Ovary (tissue), 9 donors: ENCODE data around the gene ILF3. TPM values are rescaled to one million over a fixed set of nuclear protein-coding genes. Genes with fewer than 3 reads are reported as not detected.

Experiments
- DNase-seq, 5 donors: peaks; one replicate each; pipeline ENCODE4 v3.0.0-alpha.2; 2019 to 2020
- H3K27ac ChIP-seq, 2 donors: fragments of 200-600 bp; one replicate each; pipeline versions ENCODE4 v1.5.1 to v1.8.0; 2019 to 2022
- H3K27me3 ChIP-seq: fragments of 200-600 bp; one replicate; pipeline ENCODE4 v1.8.0; 2022
- H3K36me3 ChIP-seq: fragments of 200-600 bp; sonication (generic); one replicate; pipeline ENCODE4 v1.5.1; 2019
- H3K4me1 ChIP-seq: one replicate; pipeline ENCODE4 v1.8.1; 2013; ENCODE audit warnings: mild to moderate bottlenecking, moderate library complexity; ENCODE audit not compliant: insufficient read depth
- H3K4me3 ChIP-seq: fragments of 200-600 bp; sonication (generic); one replicate; pipeline ENCODE4 v1.5.1; 2017
- H3K9me3 ChIP-seq, 2 donors: fragments of 200-600 bp in 1 of 2; sonication (generic) in 1 of 2; one replicate each; pipeline versions ENCODE4 v1.5.1 to v1.8.1; 2013 to 2019; ENCODE audit warnings: mild to moderate bottlenecking in 1 of 2, moderate library complexity in 1 of 2
- EP300 ChIP-seq: sonication (generic); formaldehyde crosslinking; IDR thresholded peaks from one replicate; pipeline ENCODE4 v1.6.1; 2017; ENCODE audit warnings: antibody characterized with exemption
- POLR2A ChIP-seq: fragments of 450-650 bp; IDR thresholded peaks from one replicate; pipeline ENCODE4 v1.6.1; 2017; ENCODE audit warnings: antibody characterized with exemption, mild to moderate bottlenecking, moderate library complexity
- WGBS, 3 donors: extraction: QIAGEN DNeasy Blood & Tissue Kit in 1 of 3; methylation state at CpG; one replicate each; pipeline versions ENCODE4 v1.1.5 to v1.1.7; 2013 to 2017; 5-methylcytosine and 5-hydroxymethylcytosine counted together
- intact Hi-C, 4 donors: fragments of 100-400 bp; cut with DNase I; formaldehyde crosslinking; loops; one replicate each; pipeline versions ENCODE4 v1.11.0 to v1.15.1; 2022 to 2023
- polyA plus RNA-seq, 2 donors: library from polyadenylated mRNA; stranded (reverse); fragments of 200-250 nt in 1 of 2; fragments of 350-450 nt in 1 of 2; fragmentation: Illumina TruSeq in 1 of 2; extraction: RNeasy Lipid Tissue Mini Kit (QIAGEN cat#74804) in 1 of 2; gene quantifications; one replicate each; pipeline ENCODE4 v1.2.3, GENCODE V29; 2013 to 2014
- total RNA-seq, 7 donors: library from RNA; depleted of rRNA in 2 of 7; stranded (reverse); fragments of >200 nt in 2 of 7; fragmentation: NEBNext Ultra II Directional in 3 of 7; extraction: Animal tissue kit (Norgen Biotek cat#: 25700) in 3 of 7; gene quantifications; one replicate each; pipeline versions ENCODE4 v1.1.0 to v1.2.4, GENCODE V29; 2016 to 2023
- TF ChIP-seq, protein P1 (sequence below), 3 donors: fragments of 450-650 bp in 2 of 3; fragments of 200-600 bp in 1 of 3; IDR thresholded peaks; one replicate each; pipeline versions ENCODE4 v1.5.1 to v1.8.0; 2016 to 2022; ENCODE audit warnings: antibody characterized with exemption in 3 of 3, mild to moderate bottlenecking in 1 of 3
- donor health status: DM: no; HTN: no; CAD: no; lungs with moderate emphysema.
- donor health status: DM: no; HTN: no; CAD: no.
- donor health status: Bipolar disorder and iron deficiency.
- donor health status: DM: yes; HTN: yes; CAD: no.
- donor health status: DM: no; HTN: no; CAD: no.
- donor health status: DM: yes; HTN: yes; CAD: no.

The ILF3 gene
- total and polyA plus RNA-seq, 9 donors = 90.0 to 295 (median 227) TPM

DNA sequence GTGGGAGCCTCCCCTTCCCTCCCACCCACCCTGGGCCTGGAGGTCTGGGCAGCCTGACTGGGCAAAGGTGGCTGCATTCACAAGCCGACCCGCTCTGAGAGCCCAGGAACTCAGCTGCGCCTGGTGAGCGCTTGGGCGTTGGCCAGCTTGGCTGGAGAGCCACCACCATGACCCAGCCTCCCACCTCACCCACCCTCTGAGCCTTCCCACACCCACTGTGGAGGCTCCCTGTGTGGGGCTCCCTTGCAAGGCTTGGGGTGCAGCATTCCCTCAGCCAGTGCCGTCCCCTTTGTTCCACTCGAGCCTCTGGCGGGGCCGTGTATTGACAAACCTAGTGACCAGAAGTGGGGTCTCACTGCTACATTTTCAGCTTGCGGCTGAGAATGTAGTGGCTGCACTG is 32.0 kb downstream of the ILF3 start:
- no peaks in the 10 kb centered on the region for H3K4me1 ChIP-seq
- H3K4me3 ChIP-seq = no peak overlapping the region
- no peaks in the 10 kb centered on the region for H3K36me3 ChIP-seq
- TF ChIP-seq EP300 (no peak), POLR2A (no peak)
- TF ChIP-seq, protein P1, sequence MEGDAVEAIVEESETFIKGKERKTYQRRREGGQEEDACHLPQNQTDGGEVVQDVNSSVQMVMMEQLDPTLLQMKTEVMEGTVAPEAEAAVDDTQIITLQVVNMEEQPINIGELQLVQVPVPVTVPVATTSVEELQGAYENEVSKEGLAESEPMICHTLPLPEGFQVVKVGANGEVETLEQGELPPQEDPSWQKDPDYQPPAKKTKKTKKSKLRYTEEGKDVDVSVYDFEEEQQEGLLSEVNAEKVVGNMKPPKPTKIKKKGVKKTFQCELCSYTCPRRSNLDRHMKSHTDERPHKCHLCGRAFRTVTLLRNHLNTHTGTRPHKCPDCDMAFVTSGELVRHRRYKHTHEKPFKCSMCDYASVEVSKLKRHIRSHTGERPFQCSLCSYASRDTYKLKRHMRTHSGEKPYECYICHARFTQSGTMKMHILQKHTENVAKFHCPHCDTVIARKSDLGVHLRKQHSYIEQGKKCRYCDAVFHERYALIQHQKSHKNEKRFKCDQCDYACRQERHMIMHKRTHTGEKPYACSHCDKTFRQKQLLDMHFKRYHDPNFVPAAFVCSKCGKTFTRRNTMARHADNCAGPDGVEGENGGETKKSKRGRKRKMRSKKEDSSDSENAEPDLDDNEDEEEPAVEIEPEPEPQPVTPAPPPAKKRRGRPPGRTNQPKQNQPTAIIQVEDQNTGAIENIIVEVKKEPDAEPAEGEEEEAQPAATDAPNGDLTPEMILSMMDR (IDR thresholded peaks at IDR 0.05) = no peak
- WGBS, 3 donors = 66 to 88% (median 84%) methylated on average over 10 of the region's 10 CpGs
- no peak overlapping the region for H3K27ac ChIP-seq
- DNase-seq = no peak
- H3K9me3 ChIP-seq = no peaks in the 10 kb centered on the region
- H3K27me3 ChIP-seq = no peaks in the 10 kb centered on the region
- intact Hi-C loops = no loop called here

DNA sequence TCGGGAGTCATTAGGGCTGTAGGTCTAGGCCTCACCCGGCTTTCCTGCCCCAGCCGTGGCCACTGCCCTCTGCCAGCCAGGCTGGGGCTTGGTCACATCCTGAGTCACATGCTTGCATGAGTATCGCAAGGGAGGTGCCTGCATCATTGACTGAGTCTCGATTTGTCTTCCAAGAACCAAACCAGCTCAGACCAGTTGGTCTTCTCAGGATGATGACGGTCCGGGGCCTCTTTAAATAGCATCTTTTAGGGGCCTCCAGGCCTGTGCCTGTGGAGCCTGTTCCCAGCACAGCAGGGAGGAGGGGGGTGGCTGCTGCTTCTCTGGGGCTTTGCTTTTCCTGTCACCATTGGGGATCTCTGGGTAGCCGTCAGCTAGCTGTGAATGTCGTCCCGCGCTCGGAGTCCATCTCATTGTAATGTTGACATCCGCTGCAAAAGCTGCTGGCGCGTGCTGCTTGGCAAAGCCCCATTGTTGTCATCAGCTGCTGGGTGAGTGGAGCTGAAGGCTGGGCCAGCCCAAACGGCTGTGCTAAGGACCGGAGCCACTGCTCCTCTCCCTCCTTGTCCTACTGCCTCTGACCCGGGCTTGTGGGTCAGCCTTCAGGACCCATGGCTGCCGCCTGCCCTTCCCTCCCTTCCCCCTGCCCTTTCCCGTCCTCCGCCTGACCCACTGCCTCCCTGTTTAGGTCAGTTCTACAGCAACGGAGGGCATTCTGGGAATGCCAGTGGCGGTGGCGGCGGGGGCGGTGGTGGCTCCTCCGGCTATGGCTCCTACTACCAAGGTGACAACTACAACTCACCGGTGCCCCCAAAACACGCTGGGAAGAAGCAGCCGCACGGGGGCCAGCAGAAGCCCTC is 32.7 kb downstream of the ILF3 start:
- Histone ChIP-seq H3K36me3 (no peaks in the 10 kb centered on the region), H3K27ac (no peak overlapping the region), H3K27me3 (no peaks in the 10 kb centered on the region), H3K9me3 (no peaks in the 10 kb centered on the region), H3K4me1 (no peaks in the 10 kb centered on the region), H3K4me3 (no peak overlapping the region)
- intact Hi-C loops = no loop called here
- DNase-seq = no peak
- WGBS, 3 donors = 62 to 81% (median 63%) methylated on average over 28 to 31 of the region's 31 CpGs
- TF ChIP-seq, protein P1 (IDR thresholded peaks at IDR 0.05) = no peak
- no peak for TF ChIP-seq EP300
- no peak for TF ChIP-seq POLR2A

DNA sequence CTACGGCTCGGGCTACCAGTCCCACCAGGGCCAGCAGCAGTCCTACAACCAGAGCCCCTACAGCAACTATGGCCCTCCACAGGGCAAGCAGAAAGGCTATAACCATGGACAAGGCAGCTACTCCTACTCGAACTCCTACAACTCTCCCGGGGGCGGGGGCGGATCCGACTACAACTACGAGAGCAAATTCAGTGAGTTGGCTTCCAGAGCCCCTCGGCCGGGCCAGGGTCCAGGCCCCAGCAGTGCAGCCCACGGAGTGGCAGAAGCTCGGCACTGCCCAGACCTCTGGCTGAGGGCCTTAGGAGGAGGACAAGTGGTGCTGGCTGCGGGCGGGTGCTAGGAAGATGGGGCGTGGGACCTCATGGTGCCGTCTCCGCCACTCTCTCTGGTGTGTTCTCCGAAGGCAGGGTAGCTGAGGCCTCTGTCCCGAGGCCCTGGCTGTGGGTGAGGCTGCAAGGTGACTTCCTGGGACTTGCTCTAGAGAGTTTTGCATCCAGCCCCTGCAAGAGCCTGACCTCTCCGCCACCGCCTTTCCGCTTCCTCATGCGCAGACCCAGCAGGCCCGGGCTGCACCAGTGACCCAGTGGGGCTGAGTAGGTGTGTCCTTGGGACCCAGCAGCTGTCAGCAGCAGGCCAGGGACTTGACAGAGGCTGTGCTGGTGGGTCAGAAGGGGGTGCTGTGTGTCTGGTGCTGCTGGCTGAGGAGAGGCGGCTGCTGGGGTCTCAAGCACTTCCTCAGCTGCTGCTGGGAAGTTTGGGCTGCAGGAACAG is 33.6 kb downstream of the ILF3 start:
- Histone ChIP-seq H3K9me3 (no peaks in the 10 kb centered on the region), H3K4me3 (no peak overlapping the region), H3K27ac (no peak overlapping the region), H3K4me1 (no peaks in the 10 kb centered on the region), H3K36me3 (no peaks in the 10 kb centered on the region), H3K27me3 (no peaks in the 10 kb centered on the region)
- intact Hi-C loops = no loop called here
- no peak for DNase-seq
- 75 to 81% (median 78%) methylated on average over 19 to 25 of the region's 25 CpGs for WGBS, 3 donors
- TF ChIP-seq, protein P1 (IDR thresholded peaks at IDR 0.05) = no peak
- no peak for TF ChIP-seq POLR2A
- TF ChIP-seq EP300 = no peak

DNA sequence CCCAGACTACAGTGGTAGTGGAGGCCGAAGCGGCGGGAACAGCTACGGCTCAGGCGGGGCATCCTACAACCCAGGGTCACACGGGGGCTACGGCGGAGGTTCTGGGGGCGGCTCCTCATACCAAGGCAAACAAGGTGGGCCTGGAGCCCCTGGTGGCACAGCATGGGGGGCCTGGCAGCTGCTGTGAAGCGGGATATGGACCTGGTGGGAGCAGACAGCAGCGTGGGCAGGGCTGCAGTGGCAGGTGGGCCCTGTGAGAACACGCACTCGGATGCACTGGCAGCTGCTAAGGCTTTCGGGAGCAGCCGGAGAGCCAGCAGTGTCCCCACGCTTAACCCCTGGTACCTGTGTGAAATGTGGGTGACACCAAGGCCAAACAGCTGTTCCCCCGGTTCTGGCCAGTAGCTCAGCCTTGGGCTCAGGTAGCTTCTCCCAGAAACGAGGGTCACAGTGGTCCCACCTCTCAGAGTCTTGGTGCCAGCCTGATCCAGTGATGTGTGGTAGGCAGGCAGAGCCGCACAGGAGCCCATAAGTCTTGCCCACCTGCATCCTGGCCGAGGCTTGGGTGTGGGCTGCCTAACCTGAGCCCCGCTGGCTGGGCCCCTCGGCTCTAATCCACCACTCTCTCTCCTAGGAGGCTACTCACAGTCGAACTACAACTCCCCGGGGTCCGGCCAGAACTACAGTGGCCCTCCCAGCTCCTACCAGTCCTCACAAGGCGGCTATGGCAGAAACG is 34.6 kb downstream of the ILF3 start:
- no peaks in the 10 kb centered on the region for H3K36me3 ChIP-seq
- H3K4me1 ChIP-seq = no peaks in the 10 kb centered on the region
- 85 to 87% (median 86%) methylated on average over 26 to 27 of the region's 27 CpGs for WGBS, 3 donors
- H3K27me3 ChIP-seq = no peaks in the 10 kb centered on the region
- intact Hi-C loops = no loop called here
- H3K9me3 ChIP-seq = no peaks in the 10 kb centered on the region
- H3K27ac ChIP-seq = no peak overlapping the region
- no peak overlapping the region for H3K4me3 ChIP-seq
- TF ChIP-seq EP300 (no peak), POLR2A (no peak)
- TF ChIP-seq, protein P1 (IDR thresholded peaks at IDR 0.05) = no peak
- DNase-seq = no peak
